ENCODE results near the gene RABGAP1L.
"Not testable (repeated sequence)": the region's sequence is repeated elsewhere in the genome, so short reads cannot be mapped to it uniquely, and the experiment has no call there.

The RABGAP1L gene

DNA sequence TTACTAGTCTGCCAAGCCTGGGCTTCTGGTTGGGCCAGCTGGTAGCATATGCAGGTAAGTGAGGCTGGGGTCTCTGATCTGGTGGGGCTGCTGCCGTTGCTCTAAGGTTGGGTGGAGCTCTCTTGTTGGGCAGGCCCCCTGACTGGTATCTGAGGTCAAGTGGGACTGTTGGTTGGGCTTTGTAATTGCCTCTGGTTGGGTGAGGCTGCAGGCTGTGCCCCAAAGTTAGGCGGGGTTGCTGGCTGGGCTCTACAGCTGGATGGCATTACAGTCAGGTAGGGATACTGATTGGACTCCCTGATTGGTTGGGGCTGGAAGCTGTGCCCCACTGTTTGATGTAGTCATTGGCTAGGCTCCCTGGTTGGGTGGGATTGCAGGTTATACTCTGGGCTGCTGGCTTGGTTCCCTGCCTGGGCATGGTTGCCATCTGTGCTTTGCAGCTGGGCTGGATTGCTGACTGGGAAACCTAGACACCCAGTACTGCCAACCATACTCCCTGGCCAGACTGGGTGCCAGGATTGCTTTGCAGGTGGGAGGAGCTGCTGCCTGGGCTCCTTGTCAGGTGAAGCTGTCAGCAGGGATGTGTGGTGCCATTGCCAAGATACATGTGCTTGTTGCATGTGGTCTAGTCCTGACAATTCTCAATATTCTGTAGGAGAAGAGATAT lies 130.5 kb downstream of the RABGAP1L start:
- no peak for DNase-seq

DNA sequence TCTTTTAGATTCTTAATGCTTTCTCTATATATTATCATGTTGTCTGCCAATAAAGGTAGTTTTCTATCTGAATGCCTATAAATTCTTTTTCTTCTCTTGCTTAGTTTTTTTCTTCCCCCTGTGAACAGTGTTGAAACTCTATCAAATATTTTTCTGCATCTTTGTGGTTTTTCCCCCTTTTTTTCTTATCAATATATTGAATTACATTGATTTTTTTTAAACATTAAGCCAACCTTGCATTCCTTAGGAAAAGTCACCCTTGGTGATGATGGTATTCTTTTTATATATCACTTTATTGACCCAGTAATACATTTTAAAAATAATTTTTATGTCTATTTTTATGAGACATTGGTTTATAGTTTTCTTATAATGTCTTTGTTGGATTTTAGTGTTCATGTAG lies 131.7 kb downstream of the RABGAP1L start:
- no peak for DNase-seq

DNA sequence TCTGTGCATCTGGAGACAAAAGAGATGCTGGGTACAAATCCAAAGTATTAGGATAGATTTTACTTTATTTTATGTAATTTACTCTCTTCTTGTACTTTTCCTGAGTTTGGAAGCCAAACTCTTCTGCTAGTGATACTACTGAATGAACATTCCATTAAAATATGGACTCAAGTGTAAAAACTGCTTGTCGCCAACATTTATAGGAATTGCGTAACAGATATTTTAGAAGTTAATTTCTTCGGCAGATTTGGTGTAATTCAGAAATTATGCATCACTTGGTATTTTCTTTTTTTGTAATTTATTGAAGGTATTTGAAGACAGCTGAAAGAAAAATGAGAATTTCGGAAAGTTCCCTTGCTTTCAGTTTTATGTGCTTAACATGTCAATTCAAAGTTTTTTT lies 137.0 kb downstream of the RABGAP1L start:
- DNase-seq = no peak

DNA sequence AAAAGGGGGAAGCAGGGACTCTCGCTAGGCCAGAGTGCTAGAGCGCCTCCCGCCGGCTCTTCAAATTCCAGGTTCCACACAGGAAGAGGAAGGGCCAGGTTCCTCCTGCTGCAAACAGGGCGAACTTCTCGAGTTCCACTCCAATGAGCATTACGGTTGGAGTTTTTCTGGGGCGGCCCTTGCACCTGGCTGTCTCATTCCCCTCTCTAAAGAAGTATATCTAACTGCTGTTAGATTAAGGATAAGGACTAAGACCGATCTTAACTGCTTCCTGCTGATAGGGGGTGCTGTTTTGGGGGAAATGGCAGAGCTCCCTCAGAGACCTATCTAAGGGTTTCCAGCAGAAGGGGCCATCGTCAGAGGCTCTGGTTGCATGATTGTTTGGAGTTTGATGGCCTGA lies 138.0 kb downstream of the RABGAP1L start:
- no peak for DNase-seq

DNA sequence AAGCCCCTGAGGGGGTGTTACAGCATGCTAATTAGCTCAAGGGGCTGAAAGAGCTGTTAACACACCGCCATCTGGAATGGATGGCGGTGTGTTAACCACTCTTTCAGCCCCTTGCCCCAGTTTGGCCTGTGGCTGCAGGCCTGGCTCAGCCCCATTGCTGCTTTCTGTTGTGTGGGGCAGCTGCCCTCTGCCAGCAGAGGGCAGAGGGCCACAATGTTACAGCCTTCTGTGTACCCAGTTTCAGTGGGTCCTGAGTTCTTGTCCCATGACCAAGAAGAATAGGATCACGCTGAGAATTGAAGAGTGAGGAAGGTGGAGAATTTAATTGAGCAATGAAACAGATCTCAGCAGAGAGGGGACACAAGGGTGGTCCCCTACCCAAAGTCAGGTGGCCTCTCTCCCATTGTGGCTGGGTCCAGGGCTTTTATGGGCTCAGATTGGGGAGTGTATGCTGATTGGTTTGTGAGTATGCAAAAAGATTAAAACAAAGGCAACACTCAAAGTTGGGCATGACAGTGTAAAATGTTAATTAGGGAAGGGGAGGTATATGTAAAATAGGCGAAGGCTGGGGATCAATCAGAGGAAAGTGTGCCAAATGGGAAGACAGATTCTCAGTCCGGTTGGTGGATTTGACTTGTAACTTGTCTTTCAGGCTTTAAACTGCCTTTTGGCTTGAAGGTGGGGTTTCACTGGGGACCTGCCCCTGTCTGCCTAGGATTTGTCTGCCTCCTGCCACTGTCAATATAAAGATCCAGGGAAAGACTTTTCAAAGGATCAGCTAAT lies 142.2 kb downstream of the RABGAP1L start:
- no peak for DNase-seq

DNA sequence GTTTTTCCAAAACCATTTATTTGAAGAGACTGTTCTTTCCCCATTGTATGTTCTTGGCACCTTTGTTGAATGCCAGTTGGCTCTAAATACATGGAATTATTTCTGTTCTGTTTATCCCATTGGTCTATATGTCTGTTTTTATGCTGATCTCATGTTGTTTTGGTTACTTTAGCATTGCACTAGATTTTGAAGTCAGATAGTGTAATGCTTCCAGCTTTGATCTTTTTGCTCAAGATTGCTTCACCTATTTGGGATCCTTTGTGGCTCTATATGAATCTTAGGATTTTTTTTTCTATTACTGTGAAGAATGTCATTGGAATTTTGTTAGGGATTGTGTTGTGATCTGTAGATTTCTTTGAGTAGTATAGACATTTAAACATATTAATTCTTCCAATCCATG lies 149.3 kb downstream of the RABGAP1L start:
- DNase-seq = no peak

DNA sequence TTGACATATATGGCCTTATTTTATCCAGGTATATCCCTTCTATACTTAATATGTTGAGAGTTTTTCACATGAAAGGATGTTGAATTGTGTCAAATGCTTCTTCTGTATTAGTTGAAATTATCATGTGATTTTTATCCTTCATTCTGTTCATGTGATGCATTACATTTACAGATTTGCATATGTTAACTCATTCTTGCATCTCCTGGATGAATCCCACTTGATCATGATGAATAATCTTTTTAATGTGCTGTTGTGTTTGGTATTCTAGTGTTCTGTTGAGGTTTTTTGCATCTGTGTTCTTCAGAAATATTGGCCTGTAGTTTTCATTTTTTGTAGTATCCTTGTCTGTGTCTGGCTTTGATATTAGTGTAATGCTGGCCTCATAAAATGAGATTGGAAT lies 150.2 kb downstream of the RABGAP1L start:
- no peak for DNase-seq

DNA sequence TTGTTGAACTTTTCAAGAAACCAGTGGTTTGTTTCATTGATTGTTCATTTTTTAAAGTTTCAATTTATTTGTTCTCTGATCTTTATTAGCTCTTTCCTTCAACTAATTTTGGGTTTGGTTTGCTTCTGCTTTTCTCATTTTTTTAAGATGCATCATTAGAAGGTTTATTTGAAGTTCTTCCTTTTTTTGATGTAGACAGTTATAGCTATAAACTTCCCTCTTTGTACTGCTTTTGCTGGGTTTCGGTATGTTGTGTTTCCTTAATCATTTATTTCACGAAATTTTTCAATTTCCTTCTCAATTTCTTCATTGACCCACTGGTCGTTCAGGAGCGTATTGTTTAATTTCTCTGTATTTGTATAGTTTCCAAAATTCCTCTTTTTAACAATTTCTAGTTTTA lies 155.1 kb downstream of the RABGAP1L start:
- DNase-seq = no peak

DNA sequence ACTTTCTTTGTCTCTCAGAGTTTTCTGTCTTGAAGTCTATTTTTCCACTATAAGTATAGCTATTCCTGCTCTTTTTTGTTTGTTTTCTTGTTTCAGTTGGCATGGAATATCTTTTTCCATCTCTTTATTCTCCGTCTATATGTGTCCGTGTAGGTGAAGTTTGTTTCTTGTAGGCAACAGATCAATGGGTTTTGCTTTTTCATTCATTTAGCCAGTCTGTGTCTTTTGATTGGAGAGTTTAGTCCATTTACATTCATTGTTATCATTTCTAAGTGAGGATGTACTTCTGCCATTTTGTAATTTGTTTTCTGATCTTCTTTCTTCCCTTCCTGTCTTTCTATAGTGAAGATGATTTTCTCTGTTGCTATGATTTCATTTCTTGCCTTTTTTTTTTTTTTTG lies 155.9 kb downstream of the RABGAP1L start:
- DNase-seq = no peak

DNA sequence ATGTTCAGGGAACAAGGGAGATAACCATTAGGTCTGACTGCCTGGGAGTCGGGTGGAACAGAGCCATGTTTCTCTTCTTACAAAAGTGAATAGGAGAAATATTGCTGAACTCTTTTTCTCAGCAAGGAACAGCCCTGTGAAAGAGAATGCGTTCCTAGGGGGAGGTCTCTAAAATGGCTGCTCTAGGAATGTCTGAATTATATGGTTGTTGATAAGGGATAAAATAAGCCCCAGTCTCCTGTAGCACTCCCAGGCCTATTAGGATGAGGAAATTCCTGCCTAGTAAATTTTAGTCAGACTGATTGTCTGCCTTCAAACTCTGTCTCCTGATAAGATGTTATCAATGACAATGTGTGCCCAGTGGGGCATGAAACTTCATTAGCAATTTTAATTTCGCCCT lies 161.6 kb downstream of the RABGAP1L start:
- not testable (repeated sequence) for DNase-seq

DNA sequence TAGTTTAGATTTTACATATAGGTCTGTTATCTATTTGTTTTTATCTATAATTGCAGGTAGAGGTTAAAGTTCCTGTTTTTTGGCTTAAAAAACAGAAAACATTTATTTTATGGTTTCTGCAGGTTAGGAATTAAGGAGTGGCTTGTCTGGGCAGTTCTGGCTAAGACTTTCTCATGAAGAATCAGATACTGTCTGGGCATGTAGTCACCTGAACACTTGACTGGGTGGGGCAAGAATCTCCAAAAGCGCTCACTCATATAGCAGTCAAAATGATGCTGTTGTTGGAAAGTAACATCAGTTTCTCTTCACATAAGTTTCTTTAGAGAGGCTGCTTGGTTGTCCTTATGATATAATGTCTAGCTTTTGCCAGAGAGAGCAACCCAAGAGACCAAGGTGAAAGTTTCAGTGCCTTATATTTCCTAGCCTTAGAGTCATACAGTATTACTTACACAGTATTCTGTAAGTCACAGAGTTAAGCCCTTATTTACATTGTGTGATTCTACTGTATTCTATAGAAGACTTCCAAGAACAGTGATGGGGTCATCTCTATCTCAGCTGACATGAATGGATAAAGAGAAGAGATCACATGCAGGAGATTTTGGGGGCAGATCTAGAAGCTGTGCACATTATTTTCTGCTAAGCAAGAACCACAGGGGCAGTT lies 163.0 kb downstream of the RABGAP1L start:
- DNase-seq = no peak

DNA sequence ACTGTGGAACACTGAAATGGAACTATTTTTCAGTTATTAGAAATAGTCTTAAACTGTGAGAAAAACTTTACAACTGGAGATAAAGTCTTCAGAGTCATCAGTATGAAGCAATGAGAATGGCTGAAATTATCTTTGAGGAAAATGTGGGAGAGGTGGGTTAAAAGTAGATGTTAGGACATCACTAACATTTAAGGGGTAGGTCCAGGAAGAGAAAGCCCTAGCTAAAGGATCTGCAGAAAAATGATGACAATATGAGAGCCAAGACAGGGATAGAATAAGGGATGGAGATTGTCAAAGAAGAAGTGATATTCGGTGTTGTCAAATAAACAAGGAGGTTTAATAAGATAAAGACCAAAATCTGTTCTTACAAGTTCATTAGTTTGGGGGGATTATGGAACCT lies 165.2 kb downstream of the RABGAP1L start:
- no peak for DNase-seq

DNA sequence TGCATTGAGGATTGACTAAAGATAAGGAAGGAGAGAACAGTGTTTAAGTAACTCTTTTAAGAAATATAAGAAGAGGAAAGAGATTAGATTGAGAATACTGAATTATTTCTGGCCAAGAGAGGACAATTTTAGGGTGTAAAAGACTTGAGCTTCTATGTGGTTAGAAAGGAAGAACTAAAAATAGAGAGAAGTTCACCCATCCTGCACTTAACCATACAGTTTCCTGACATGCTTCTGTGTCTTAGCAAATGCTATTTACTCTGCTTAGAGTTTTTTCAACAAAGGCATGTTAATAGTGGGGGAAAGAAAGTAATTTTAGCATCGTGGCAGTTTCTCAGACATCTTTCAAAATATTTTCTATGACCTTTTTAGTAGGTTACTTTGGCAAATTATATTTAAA lies 165.6 kb downstream of the RABGAP1L start:
- no peak for DNase-seq

DNA sequence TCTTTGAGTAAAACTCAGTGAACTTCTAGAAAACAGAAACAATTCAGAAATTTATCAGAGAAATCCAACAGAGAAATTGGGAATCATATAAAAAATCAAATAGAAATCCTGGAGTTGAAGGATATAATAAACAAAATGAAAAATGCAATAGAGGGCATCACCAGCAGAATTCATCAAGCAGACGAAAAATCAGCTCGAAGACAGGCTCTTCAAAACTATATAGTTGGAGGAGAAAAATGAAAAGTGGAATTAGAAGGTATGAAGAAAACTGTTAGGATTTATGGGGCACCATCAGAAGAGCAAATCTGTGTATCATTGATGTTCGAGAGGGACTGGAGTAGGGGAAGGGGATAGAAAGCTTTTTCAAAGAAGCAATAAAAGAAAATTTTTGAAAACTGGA lies 167.0 kb downstream of the RABGAP1L start:
- DNase-seq = no peak

DNA sequence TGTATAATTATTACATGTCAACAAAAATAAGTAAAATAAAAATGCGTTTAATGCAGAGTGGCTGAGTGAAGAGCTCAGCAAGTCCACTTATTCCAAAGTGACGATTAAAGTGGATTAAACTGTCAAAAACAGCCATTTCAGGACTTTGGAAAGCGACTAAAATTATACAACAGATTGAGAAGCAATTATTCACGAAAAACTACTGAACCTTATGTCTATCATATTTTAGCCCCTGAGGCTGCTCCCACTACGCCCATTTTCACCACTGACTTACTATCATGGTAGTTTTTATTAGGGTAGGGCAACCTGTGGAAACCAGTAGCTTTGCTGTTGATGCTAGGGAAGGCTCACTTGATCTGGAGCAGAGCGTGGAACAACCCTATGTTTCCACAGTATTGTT lies 174.1 kb downstream of the RABGAP1L start:
- DNase-seq = no peak

DNA sequence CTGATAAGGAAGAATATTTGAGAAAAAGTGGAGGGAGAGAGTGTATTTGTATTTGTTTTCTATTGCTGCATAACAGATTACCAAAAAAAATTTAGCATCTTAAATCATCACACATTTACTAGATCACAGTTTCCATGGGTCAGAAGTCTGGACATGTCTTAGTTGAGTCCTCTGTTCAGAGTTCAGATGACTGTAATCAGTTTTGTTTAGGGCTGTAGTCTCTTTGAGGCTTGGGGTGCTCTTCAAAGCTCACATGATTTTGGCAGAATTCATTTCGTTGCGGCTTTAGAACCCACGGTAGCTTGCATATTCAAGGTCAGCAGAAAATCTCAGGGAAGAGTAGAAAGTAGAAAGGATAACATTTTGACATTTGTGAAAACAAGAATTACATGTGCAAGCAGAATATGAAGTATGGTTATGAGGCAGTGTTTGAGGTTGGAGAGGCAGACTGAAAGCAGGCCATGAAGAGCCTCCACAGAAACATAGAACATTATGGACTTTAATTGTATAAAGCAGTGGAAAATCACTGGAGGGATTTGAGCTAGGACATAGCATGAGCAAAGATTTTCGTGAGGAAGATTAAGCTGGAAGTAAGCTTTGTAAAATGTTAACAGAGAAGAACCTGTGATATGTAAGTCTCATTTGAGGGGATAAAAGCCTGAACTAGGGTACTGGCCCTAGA lies 177.8 kb downstream of the RABGAP1L start:
- no peak for DNase-seq

DNA sequence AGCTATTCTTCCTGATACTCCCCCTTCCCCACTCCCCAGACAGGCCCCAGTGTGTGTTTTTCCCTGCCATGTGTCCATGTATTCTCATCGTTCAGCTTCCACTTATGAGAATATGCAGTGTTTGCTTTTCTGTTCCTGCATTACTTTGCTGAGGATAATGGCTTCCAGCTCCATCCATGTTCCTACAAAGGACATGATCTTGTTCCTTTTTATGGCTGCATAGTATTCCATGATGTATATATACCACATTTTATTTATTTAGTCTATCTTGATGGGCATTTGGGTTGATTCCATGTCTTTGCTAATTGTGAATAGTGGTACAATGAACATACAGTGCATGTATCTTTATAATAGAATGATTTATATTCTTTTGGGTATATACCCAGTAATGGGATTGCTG lies 181.1 kb downstream of the RABGAP1L start:
- not testable (repeated sequence) for DNase-seq

DNA sequence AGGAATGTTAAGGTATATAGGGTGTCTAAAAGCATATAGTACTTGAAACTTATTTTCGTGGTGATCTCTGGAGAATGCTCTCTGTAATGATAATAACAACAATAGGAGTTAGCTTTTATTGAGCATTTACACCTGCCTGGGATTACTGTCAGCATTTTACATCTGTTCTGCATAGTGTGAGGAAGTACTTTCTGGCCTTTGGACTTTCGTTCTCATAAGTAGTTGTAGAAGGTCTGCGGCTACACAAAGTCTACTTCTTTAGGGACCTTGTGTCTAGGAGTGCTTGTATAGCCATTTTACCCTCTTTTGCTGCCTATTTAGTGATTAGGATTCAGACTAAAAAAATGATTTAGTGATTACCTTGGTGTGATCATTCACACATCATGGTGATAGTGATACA lies 184.8 kb downstream of the RABGAP1L start:
- no peak for DNase-seq

DNA sequence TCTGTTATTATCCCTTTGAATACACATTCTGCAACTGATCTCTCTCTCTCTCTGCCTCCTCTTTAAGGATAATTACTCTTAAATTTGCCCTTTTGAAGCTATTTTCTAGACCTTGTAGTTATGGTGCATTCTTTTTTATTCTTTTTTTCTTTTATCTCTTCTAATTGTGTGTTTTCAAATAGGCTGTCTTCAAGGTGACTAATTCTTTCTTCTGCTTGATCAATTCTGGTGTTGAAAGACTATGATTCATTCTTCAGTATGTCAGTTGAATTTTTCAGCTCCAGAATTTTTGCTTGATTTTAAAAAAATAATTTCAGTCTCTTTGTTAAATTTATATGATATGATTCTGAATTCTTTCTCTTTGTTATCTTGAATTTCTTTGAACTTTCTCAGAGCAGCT lies 192.8 kb downstream of the RABGAP1L start:
- no peak for DNase-seq

DNA sequence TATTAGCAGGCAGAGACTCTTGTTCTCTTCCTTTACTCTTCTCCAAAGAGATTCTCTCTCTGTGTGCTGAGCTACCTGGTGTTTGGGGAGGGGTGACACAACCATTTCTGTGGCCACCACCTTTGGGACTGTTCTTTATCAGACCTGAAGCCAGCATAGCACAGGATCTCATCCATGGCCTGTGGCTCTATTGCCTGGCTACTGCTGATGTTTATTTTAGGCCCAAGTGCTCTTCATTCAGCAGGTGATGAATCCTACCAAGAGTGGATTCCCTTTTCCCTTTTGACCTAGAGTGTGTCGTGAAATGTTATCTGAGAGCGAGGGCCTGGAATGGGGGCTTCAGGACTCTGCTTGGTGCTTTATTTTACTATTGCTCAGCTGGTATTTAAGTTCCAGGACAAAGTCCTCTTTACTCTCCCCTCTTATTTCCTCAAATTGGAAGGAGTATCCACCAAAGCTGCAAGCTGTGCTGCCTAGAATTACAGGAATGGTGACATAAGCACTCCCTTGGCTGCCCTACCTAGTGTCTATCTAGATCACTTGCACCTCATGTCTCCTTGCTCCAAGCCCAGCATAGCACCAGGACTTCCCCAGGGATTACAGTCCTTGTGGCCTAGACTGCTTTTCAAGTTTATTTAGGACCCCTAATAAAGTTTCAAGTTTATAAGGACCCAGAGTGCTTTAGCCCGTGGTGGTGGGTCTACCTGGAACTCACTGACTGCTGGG lies 193.7 kb downstream of the RABGAP1L start:
- no peak for DNase-seq

DNA sequence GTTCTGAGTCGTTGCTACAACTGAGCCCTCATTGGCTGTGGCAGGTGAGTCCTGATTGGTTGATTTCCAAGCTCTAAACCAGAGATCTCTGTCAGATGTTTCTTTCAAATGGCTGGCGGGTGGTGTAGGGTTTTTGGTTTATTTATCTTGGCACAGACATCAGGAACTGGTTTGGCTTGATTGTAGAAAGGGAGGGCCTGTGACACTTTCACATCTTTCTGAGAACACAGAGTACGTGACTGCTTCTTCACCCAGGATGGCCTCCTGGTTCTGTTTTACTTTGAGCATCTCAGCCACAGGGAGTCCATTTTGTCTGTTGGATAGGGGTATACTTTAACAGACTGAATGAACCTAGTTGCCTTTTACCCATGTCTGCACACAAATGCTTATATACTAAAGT lies 199.0 kb downstream of the RABGAP1L start:
- no peak for DNase-seq

All from nucleus accumbens (tissue), 56 donors.